ENCODE data around the gene MAMDC4.

MAMDC4 gene

DNA sequence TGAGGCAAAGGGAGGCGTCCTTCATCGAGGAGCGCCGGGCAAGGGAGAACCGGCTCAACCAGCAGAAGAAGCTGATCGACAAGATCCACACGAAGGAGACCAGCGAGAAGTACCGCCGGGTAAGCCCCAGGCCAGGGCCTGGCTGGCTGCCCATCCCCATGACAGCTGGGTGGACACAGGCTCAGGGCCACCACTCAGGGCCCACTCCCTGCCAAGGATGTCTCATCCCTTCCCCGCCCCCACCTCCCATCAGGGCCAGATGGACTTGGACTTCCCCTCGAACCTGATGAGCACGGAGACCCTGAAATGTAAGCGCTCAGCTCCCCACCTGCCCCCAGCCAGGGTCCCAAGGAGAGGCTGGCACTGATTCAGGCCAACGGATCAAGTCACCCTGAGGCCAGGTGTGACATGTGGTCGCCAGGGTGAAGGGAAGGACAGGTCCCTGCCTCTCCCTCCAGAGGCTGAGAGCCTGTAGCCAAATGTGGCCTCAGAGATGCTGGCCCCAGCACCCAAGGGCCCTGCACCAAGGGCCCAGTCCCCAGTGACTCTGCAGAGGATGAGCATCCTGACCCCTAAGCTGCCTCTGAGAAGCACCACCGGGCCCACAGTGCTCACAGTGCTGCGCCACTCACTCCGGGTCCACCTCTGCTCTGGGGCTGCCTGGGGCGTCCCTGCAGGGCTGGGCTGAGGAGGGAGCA, 47.5 kb upstream of the MAMDC4 start:
- peaks cover 14% of the 10 kb centered on the region for H4K20me1 ChIP-seq (ENCODE audit: insufficient read depth, low read length)
- no peak overlapping the region for H3K27ac ChIP-seq (ENCODE audit: low read length)
- peaks cover 16% of the 10 kb centered on the region for H3K27me3 ChIP-seq (ENCODE audit: insufficient read depth, low read length, poor library complexity)
- H3K4me3 ChIP-seq (ENCODE audit: low read depth in 1 of 2, low read length in 2 of 2): no peak overlapping the region
- H2AFZ ChIP-seq (ENCODE audit: low read depth, low read length): no peak overlapping the region
- H3K36me3 ChIP-seq (ENCODE audit: insufficient read depth, low read length): peaks cover 12% of the 10 kb centered on the region
- ATAC-seq (ENCODE audit: insufficient read depth, low read depth) (no peak), DNase-seq (no peak)
- no peak overlapping the region for H3K4me2 ChIP-seq (ENCODE audit: insufficient read depth, low read length)
- TF ChIP-seq EZH2 (IDR thresholded peaks at IDR 0.05; ENCODE audit: borderline replicate concordance, low read depth, low read length, severe bottlenecking): no peak
- TF ChIP-seq, protein P1, sequence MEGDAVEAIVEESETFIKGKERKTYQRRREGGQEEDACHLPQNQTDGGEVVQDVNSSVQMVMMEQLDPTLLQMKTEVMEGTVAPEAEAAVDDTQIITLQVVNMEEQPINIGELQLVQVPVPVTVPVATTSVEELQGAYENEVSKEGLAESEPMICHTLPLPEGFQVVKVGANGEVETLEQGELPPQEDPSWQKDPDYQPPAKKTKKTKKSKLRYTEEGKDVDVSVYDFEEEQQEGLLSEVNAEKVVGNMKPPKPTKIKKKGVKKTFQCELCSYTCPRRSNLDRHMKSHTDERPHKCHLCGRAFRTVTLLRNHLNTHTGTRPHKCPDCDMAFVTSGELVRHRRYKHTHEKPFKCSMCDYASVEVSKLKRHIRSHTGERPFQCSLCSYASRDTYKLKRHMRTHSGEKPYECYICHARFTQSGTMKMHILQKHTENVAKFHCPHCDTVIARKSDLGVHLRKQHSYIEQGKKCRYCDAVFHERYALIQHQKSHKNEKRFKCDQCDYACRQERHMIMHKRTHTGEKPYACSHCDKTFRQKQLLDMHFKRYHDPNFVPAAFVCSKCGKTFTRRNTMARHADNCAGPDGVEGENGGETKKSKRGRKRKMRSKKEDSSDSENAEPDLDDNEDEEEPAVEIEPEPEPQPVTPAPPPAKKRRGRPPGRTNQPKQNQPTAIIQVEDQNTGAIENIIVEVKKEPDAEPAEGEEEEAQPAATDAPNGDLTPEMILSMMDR (IDR thresholded peaks at IDR 0.05; ENCODE audit: borderline replicate concordance, extremely low read depth, low read length, poor library complexity, severe bottlenecking): no peak
- no peak overlapping the region for H3K9ac ChIP-seq (ENCODE audit: low read depth, low read length)
- no peaks in the 10 kb centered on the region for H3K9me3 ChIP-seq (ENCODE audit: insufficient read depth, low read length, severe bottlenecking)
- peaks cover 42% of the 10 kb centered on the region for H3K4me1 ChIP-seq (ENCODE audit: insufficient read depth, low read length)
- peaks cover 26% of the 10 kb centered on the region for H3K79me2 ChIP-seq (ENCODE audit: insufficient read depth, low read length)

DNA sequence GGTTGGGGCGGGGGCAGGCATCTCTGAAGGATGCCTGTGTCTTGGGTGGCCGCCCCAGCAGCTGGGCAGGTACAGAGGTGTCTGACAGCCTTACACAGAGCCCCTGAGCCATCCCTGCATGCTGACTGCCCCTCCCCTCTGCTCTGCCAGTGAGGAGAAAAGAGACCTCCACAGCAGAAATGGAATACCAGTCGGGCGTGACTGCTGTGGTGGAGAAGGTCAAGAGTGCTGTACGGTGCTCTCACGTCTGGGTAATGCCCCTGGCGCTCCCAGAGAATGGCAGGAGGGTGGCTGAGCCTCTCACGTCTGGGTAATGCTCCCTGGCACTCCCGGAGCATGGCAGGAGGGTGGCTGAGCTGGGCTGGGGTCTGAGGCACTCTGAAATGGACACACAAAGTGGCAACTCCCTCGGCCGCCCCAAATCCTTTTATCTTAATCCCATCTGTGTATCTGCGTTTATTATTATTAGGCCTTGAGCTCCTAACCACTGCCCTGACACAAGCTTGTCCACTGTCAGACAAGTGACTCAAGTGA, 46.9 kb upstream of the MAMDC4 start:
- Histone ChIP-seq H4K20me1 (ENCODE audit: insufficient read depth, low read length) (peaks cover 18% of the 10 kb centered on the region; the same call in 1 of the 2 replicates), H3K79me2 (ENCODE audit: insufficient read depth, low read length) (peaks cover 32% of the 10 kb centered on the region), H2AFZ (ENCODE audit: low read depth, low read length) (no peak overlapping the region), H3K4me2 (ENCODE audit: insufficient read depth, low read length) (peak overlapping the region; percentile 95; the same call in 1 of the 2 replicates), H3K4me3 (ENCODE audit: low read depth in 1 of 2, low read length in 2 of 2) (no peak overlapping the region), H3K4me1 (ENCODE audit: insufficient read depth, low read length) (peaks cover 41% of the 10 kb centered on the region), H3K27ac (ENCODE audit: low read length) (no peak overlapping the region), H3K36me3 (ENCODE audit: insufficient read depth, low read length) (peaks cover 18% of the 10 kb centered on the region), H3K27me3 (ENCODE audit: insufficient read depth, low read length, poor library complexity) (peaks cover 10% of the 10 kb centered on the region), H3K9me3 (ENCODE audit: insufficient read depth, low read length, severe bottlenecking) (no peaks in the 10 kb centered on the region), H3K9ac (ENCODE audit: low read depth, low read length) (no peak overlapping the region)
- no peak for TF ChIP-seq EZH2 (IDR thresholded peaks at IDR 0.05; ENCODE audit: borderline replicate concordance, low read depth, low read length, severe bottlenecking)
- TF ChIP-seq, protein P1 (IDR thresholded peaks at IDR 0.05; ENCODE audit: borderline replicate concordance, extremely low read depth, low read length, poor library complexity, severe bottlenecking): no peak
- ATAC-seq (ENCODE audit: insufficient read depth, low read depth) (no peak), DNase-seq (no peak)

DNA sequence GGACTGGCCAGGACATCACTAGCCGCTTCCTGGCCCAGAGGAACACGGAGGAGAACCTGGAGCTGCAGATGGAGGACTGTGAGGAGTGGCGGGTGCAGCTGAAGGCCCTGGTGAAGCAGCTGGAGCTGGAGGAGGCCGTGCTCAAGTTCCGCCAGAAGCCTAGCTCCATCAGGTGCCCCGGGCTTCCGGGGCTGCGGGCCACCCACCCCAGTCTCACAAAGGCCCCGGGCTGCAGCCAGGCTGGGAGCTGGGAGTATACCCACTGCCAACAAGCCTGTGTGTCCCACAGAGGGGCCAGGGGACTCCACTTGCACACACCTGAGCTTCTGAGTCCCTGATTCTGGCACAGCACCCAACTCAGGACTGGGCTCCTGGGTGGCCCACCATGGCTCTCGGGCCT, 46.1 kb upstream of the MAMDC4 start:
- H3K27ac ChIP-seq (ENCODE audit: low read length): no peak overlapping the region
- TF ChIP-seq, protein P1 (IDR thresholded peaks at IDR 0.05; ENCODE audit: borderline replicate concordance, extremely low read depth, low read length, poor library complexity, severe bottlenecking): no peak
- TF ChIP-seq EZH2 (IDR thresholded peaks at IDR 0.05; ENCODE audit: borderline replicate concordance, low read depth, low read length, severe bottlenecking): no peak
- H3K79me2 ChIP-seq (ENCODE audit: insufficient read depth, low read length): peaks cover 40% of the 10 kb centered on the region
- no peaks in the 10 kb centered on the region for H3K9me3 ChIP-seq (ENCODE audit: insufficient read depth, low read length, severe bottlenecking)
- H3K4me2 ChIP-seq (ENCODE audit: insufficient read depth, low read length): peak overlapping the region; percentile 95
- H4K20me1 ChIP-seq (ENCODE audit: insufficient read depth, low read length): peaks cover 14% of the 10 kb centered on the region; the same call in 1 of the 2 replicates
- ATAC-seq (ENCODE audit: insufficient read depth, low read depth) (no peak), DNase-seq (no peak)
- peak overlapping the region; percentile 71; the same call in 1 of the 2 replicates for H3K9ac ChIP-seq (ENCODE audit: low read depth, low read length)
- peaks cover 38% of the 10 kb centered on the region for H3K4me1 ChIP-seq (ENCODE audit: insufficient read depth, low read length)
- peak overlapping the region in 1 of 2 experiments; percentile 84; a peak in 1 of 4 replicates for H3K4me3 ChIP-seq (ENCODE audit: low read depth in 1 of 2, low read length in 2 of 2)
- peaks cover 5% of the 10 kb centered on the region for H3K27me3 ChIP-seq (ENCODE audit: insufficient read depth, low read length, poor library complexity)
- H3K36me3 ChIP-seq (ENCODE audit: insufficient read depth, low read length): peaks cover 23% of the 10 kb centered on the region
- H2AFZ ChIP-seq (ENCODE audit: low read depth, low read length): no peak overlapping the region

Data from DND-41 (cell line).